UCSD-AML1 (cell line): ENCODE results near the gene FIZ1.
A peak's percentile ranks its signal among the peaks of the same experiment; 100 is the strongest.
"Not testable (repeated sequence)": the region's sequence is repeated elsewhere in the genome, so short reads cannot be mapped to it uniquely, and the experiment has no call there.

ENCODE experiments used
- DNase-seq: peaks from one replicate; lab custom pipeline; 2025; ENCODE audit not compliant: unreplicated experiment; lab: John Stamatoyannopoulos, UW

The FIZ1 gene

GRCh38 chr19:55578761-55579747 lies 20.3 kb downstream of the FIZ1 start:
- DNase-seq: no peak

DNA sequence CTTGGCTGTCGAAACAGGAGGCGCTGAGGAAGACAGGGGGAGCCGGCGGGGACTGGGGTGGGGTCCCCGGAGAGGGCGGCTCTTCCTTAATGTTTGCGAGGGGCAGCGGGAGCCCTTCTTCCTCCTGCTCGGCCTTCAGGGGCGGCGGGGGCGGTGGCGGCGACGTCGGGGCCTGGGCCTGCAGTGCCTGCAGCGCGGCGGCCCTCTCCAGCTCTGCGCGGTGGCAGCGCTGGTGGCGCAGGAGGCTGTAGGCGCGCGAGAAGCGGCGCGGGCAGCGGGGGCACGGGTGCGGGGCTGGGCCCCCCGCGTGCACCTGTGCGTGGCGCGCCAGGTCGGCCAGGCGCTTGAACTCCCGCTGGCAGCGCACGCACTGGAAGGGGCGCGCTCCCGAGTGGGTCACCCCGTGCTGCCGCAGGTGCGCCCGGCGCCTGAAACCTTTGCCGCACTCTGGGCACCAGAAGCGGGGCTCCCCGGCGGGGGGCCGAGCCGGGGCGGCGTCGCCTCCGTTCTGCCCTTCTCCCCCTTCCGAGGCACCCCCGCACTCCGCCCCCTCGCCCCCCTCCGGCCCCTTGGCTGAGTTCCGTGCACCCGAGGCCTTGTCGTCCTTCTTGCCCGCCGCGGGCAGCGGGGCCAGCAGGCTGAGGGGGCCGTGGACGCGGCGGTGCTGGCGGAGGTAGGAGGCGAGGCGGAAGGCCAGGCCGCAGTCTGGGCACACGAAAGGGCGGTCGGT lies 21.1 kb downstream of the FIZ1 start:
- no peak for DNase-seq

DNA sequence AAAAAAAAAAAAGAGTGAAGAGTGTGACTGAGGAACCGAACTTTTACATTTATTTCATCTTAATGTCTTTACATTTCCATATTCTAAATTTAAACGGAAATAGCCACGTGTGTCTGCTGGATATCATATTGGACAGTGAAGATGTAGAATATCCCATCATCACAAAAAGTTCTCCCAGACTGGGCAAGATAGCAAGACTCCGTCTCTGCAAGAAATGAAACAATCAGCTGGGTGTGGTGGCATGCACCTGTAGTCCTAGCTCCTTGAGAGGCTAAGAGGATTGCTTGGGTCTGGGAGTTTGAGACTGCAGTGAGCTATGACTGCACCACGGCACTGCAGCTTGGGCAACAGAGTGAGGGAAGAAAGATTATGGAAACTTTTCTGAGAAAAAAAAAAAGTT lies 22.6 kb downstream of the FIZ1 start:
- no peak for DNase-seq

- not testable (repeated sequence) for DNase-seq
These were observed 25.4 kb downstream of the FIZ1 start for GRCh38 chr19:55573929-55574328.

- not testable (repeated sequence) for DNase-seq
These were observed 29.8 kb downstream of the FIZ1 start for GRCh38 chr19:55569477-55569876.

DNA sequence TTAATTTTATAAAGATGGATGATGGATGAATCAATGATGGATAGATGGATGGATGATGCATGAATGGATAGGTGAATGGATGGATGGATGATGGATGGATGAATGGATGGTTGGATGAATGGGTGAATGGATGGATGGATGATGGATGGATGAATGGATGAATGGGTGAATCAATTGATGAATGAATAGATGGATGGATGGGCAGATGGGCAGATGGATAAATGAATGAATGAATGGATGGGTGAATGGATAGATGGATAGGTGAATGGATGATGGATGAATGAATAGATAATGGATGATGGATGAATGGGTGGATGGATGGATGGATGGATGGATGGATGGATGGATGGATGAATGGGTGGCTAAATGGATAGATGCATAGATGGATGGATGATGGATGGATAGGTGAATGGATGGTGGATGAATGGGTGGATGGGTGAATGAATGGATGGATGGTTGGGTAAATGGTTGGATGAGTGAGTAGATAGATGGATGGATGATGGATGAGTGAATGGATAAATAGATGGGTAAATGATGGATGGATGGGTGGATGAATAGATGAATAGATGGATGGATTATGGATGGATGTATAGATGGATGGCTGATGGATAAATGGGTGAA lies 31.5 kb downstream of the FIZ1 start:
- no peak for DNase-seq

GRCh38 chr19:55566823-55567222 lies 32.5 kb downstream of the FIZ1 start:
- DNase-seq: no peak

DNA sequence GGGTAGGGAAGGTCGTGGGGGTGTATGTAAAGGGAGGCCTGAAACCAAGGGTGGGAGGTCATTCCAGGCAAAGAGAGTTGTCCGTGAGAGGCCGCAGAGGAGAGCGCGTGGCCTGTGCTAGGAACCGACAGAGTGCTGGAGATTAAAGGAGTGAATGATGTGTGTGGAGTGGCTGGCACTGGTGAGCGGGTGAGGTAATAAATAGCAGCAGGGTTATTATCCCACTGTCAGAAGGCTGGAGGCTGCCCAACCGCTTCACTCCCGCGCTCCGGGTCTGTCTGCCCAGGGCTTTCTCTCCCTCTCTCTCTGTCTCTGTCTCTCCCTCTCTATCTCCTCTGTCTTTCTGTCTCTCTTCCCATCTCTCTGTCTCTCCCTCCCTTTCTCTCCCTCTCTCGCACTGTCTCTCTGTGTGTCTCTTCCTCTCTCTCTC lies 36.0 kb downstream of the FIZ1 start:
- no peak for DNase-seq

GRCh38 chr19:55559684-55560083 lies 39.6 kb downstream of the FIZ1 start:
- DNase-seq: no peak

DNA sequence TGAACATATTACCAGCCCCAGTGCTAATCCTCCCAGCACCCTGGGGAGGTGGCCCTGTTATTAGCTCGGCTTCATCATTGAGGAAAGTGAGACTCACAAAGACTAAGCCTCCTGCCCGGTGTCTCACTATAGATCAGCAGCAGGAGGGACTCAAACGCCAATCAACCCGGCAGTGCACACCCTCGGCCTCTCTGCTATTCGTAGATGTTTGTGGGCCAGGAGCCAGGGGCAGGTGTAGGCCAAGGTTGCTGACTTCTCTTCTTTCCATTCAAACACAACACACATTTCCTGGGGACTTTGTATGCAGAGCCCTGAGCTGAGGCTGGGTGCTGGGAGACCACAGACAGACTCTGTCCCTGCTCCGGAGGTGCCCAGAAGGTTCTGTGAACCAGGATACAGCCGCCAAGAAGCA lies 44.6 kb downstream of the FIZ1 start:
- no peak for DNase-seq

DNA sequence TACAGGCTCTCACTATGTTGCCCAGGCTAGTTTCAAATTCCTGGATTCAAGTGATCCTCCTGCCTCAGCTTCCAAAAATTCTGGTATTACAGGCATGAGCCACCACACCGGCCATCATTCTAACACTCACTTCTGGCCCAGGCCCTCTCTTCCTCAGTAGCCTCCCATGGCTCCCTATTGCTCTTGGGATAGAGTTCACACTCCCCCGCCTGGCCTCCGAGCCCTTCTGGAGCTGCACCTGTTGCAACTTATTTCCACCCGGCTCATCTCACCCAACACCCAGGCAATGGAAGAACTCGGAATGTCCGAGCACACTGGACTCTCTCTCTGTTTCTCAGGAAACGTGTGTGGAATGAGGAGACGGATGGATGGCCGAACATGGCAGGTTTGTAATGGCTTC lies 45.0 kb downstream of the FIZ1 start:
- no peak for DNase-seq

DNA sequence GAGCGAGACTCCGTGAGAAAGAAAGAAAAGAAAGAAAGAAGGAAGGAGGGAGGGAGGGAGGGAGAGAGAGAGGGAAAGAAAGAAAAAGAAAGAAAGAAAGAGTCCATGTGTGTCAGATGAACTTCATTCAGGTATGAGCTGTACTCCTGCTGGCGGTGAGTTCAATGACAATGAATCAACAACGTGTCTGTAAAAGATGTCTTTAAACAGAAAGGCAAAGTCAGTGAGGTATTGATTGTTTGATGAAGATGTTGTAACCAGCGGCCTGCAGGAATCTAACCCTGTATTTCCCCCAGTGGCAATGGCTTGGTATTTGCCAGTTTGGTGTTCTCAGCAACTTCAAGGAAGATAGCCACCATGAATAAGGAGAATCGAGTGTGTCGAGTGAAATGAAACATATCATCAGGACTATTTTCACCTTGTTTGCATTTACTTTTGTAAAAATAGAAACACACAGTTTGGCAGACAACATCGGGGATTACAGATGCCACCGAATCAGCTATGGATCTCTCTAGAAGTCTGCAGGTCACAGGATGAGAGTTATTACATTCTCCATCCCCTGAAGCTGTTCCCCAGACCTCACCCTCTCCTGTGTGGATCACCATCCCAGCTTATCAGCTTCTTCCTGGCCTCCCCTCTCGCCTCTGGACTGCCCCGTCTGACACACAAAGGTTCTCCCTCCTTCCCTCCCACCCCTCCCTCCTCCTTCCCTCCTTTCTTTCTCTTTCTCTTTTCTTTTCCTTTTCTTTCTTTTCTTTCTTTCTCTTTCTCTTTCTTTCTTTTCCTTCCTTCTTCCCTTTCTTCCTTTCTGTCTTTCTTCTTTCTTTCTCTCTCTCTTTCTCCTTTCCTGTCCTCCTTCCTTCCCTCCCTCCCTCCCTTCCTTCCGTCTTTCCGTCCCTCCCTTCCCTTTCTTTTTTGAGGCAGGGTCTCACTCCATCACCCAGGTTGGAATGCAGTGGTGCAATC lies 45.8 kb downstream of the FIZ1 start:
- DNase-seq: no peak

- no peak for DNase-seq
These were observed 46.7 kb downstream of the FIZ1 start for GRCh38 chr19:55552620-55553019.

DNA sequence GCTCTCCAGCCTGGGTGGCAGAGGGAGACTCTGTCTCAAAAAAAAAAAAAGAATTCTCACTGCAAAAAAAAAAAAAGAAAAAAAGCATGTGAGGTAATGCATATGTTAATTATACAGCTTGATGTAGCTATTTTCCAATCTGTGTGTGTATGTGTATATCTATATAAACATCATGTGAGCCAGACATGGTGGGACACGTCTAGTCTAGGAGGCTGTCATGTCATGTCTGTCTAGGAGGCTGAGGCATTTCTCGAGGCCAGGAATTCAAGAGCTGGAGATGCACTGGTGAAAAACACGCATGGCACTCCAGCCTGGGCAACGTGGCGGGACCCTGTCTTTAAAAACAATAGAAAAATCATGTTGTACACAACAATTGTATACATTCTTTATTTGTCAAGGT lies 47.1 kb downstream of the FIZ1 start:
- no peak for DNase-seq

- DNase-seq: no peak
These were observed 49.0 kb downstream of the FIZ1 start for GRCh38 chr19:55550321-55550650.

GRCh38 chr19:55549500-55550320 lies 49.6 kb downstream of the FIZ1 start:
- no peak for DNase-seq

- DNase-seq: peak; percentile 89
These were observed 52.3 kb downstream of the FIZ1 start for GRCh38 chr19:55546822-55547614.

- no peak for DNase-seq
These were observed 53.3 kb downstream of the FIZ1 start for GRCh38 chr19:55546011-55546410.

DNA sequence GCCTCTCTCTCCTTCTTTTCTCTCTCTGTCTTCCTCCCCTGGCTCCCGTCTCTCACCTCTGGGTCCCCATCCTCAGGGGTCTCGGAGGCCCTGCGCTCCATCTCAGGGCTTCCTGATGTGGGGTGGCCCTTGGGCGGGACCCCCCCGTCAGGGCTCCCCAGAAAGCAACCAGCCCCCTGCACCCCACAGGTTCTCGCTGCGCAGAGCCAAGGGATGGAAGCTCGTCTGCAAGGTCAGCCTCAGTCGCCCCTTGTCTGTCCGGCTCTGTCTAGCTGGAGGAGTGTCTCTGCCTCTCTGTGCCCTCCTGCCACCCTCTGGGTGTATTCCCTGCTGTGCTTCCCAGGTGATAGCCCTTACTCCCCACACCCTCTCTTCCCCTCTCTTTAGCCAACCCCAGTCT lies 53.9 kb downstream of the FIZ1 start, which contains the start of gene SBK3:
Gene SBK3 (minus strand): TSS at position 101 of the 400 bp plus-strand sequence. CDS start 0 bp downstream, at position 101.
- no peak for DNase-seq
